ENCODE measurements around the gene ELFN2.

The ELFN2 gene

DNA sequence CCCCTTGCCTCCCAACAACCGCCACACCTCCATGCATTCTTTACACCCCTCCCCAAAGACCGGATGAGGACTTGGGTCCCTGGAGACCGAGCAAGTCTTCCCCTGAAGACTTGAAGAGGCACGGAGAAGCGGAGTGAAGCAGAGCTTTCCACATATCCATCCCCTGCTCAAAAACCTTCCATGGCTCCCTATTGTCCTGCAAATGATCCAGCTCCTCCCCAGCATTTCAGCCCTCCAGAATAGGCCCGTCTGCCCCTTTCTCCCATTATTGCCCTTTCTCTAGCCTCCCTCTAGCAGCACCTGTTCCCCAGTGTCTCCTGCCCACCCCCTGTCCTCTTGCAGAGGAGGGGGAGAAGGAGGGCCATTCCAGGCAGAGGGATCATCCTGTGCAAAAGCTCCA, 85.2 kb downstream of the ELFN2 start:
- in situ Hi-C loops (cut with MboI; ENCODE audit: low sequenced_read_pairs, unreplicated experiment), result no loop called here
- DNase-seq (ENCODE audit: low spot score), result no peak
- TF ChIP-seq, protein P1, sequence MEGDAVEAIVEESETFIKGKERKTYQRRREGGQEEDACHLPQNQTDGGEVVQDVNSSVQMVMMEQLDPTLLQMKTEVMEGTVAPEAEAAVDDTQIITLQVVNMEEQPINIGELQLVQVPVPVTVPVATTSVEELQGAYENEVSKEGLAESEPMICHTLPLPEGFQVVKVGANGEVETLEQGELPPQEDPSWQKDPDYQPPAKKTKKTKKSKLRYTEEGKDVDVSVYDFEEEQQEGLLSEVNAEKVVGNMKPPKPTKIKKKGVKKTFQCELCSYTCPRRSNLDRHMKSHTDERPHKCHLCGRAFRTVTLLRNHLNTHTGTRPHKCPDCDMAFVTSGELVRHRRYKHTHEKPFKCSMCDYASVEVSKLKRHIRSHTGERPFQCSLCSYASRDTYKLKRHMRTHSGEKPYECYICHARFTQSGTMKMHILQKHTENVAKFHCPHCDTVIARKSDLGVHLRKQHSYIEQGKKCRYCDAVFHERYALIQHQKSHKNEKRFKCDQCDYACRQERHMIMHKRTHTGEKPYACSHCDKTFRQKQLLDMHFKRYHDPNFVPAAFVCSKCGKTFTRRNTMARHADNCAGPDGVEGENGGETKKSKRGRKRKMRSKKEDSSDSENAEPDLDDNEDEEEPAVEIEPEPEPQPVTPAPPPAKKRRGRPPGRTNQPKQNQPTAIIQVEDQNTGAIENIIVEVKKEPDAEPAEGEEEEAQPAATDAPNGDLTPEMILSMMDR (IDR thresholded peaks at IDR 0.05; ENCODE audit: borderline replicate concordance, control extremely low read depth, extremely low read depth, insufficient read depth, missing control alignments), result no peak

DNA sequence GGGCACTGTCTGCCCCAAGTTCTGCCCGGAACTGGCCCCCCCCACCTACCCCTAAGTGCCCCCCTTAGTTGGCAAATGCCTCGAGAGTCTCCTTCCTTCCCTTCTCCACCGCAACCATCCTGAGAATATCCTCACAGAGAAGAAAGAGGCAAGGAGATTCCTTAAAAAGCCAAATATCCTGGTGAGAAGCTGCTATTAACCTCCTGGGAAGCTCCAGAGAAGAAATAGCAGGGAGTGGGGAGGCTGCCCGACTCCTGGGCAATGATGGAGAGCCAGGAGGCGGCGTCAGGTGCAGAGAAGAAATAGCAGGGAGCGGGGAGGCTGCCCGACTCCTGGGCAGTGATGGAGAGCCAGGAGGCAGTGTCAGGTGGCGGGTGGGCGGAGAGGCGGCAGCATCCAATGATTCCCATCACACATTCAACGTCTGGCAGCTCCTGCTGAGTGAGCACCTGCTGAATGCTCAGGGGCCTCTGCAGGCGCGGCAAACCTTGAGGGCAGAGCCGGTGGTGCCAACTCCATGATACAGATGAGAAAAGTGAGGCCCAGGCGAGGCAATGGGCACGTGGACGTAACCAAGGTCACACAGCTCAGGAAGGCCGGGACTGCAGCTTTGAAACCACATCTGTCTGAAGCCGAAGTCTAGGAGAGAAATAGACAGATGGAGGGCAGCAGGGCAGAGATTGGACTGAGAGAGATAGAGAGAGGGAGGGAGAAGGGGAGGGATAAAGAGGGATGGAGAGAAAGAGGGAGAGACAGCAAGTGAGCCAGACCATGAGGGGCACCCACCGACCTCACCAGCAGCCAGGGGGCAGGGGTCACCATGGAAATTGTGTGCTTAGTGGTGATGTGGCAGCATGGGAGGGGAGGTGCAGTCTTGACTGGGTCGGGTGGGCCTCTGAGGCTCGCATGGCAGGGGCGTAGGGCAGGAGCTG, 86.7 kb downstream of the ELFN2 start:
- no peak for DNase-seq (ENCODE audit: low spot score)
- TF ChIP-seq, protein P1 (IDR thresholded peaks at IDR 0.05; ENCODE audit: borderline replicate concordance, control extremely low read depth, extremely low read depth, insufficient read depth, missing control alignments), result no peak
- in situ Hi-C loops (cut with MboI; ENCODE audit: low sequenced_read_pairs, unreplicated experiment), result no loop called here

DNA sequence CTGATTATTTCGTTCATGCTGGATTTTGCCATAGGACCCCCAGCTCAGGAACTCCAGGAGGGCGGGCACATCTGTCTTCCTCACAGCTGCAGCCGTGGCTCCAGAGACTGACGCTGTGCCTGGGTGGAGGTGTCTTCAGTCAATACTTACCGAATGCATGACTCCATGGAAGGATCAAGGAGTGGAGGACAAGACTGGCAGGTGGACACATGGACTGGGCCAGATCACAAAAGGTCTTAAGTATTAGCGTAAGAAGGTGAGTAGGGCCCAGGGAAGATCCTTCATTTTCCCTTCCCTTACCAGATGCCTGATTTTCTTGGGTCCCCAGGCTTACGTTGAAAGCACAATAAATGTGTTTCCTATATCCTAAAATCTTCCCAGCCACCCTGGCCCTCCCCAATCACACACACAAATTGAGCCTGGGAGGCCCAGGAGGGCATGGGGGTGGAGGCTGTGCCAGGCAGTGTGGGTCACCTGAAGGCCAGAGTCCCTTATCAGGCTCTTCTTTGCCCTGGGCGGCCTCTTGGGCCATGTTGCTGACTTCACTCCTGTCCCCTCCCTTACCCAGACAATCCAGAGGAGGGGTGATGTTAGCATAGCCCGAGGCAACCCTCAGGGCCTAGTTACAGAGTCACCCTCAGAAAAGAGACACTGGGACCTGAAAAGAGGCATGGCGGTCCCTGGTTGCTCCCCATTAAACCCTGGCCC, 88.6 kb downstream of the ELFN2 start:
- TF ChIP-seq, protein P1 (IDR thresholded peaks at IDR 0.05; ENCODE audit: borderline replicate concordance, control extremely low read depth, extremely low read depth, insufficient read depth, missing control alignments), result no peak
- in situ Hi-C loops (cut with MboI; ENCODE audit: low sequenced_read_pairs, unreplicated experiment), result no loop called here
- DNase-seq (ENCODE audit: low spot score), result no peak

DNA sequence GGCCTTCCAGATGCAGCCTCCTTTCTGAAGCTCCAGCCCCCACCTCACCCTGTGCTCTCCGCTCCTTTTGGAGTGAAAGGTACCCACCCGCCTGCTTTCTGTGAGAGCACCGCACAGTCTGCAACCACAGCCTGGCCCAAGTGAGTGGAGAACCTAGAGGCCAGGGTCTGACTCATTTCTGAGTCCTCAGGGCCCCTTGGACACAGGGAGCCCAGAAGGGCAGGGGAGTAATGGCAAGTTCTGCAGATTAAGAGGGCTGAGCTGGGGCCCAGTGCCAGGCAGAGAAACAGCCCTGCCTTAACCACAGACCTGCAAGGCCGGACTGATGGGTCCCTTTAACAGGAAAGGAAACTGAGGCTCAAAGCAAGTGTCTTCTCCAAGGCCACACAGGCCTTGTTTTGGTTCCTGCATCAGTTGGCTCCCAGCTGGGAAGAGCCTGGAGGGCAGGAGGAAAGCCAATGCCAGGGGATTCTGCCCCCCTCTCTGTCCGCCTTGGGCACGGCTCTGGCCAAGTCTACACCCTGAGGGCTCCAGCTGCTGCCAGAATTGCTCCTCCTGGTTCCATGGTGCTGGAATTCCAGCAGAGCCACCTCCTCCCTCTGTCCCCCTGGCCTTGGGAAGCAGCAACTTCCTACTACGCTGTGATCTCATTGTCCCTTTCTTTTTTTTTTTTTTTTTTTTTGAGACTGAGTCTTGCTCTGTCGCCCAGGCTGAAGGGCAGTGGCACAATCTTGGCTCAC, 89.9 kb downstream of the ELFN2 start:
- in situ Hi-C loops (cut with MboI; ENCODE audit: low sequenced_read_pairs, unreplicated experiment), result no loop called here
- DNase-seq (ENCODE audit: low spot score), result no peak
- TF ChIP-seq, protein P1 (IDR thresholded peaks at IDR 0.05; ENCODE audit: borderline replicate concordance, control extremely low read depth, extremely low read depth, insufficient read depth, missing control alignments), result no peak

DNA sequence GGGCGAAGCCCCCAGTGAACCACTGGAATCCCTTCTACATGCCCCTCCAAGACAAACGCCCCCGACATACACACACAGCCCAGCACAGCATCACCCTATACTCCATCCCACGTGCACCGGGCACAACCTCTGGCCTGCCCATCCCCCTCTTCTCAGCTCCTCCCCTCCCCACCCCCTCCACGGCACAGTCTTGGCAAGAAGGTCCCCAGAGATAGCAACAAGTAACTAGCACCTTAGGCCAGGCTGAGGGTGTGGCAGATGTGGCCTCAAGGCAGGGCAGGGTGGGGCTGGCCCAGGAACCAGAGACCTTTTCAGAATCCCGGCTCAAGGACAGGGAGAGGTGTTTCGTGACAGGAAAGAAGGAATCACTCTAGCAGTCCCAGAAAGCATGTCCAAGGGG, 90.7 kb downstream of the ELFN2 start:
- in situ Hi-C loops (cut with MboI; ENCODE audit: low sequenced_read_pairs, unreplicated experiment), result no loop called here
- DNase-seq (ENCODE audit: low spot score), result no peak

DNA sequence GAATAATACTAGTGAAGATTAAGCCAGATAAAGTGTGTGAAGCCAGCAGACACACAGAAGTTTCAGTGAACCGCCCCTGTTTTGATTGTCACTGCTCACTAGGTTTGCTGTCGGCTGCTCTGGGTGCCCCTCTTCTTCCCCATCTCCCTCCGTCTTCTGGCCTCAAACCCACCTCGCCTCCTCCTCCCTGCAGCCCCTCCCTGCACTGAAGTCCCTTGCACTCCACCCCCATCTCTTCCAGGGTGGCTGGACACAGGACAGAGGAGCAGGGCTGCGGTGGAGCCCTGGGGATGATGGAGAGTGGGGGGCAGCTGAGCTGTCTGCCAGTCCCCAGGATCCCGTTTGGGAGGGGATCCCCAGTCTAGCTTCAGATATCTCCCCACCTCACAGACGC, 91.5 kb downstream of the ELFN2 start:
- in situ Hi-C loops (cut with MboI; ENCODE audit: low sequenced_read_pairs, unreplicated experiment), result no loop called here
- TF ChIP-seq, protein P1 (IDR thresholded peaks at IDR 0.05; ENCODE audit: borderline replicate concordance, control extremely low read depth, extremely low read depth, insufficient read depth, missing control alignments), result no peak
- DNase-seq (ENCODE audit: low spot score), result no peak

More for the DNA sequence above, 90.7 kb downstream of the ELFN2 start:
- TF ChIP-seq, protein P1 (IDR thresholded peaks at IDR 0.05; ENCODE audit: borderline replicate concordance, control extremely low read depth, extremely low read depth, insufficient read depth, missing control alignments), result no peak

Measured in GM13976 (cell line).